GM12878 (cell line): ENCODE results near the gene RPS6KA2. TPM values are rescaled to one million over a fixed set of nuclear protein-coding genes. Genes with fewer than 3 reads are reported as not detected.
"Not testable (repeated sequence)": the region's sequence is repeated elsewhere in the genome, so short reads cannot be mapped to it uniquely, and the experiment has no call there.

Experiments used
- ATAC-seq: fragments of 200-7000 bp; cut with Tn5 transposase; 3 replicates; pipeline ENCODE4 v1.9.1; 2020; ENCODE audit warnings: mild to moderate bottlenecking, moderate library complexity
- BruUV-seq: library from RNA; stranded (reverse); fragments of 400-500 nt; replicated peaks from 2 replicates; lab custom pipeline; 2021; lab: Mats Ljungman, UMichigan
- CTCF ChIA-PET: fragments of 300-600 bp; sonication (Branson Sonifier 250); formaldehyde crosslinking; extraction: SDS; loops from one replicate; lab custom pipeline; 2021; ENCODE audit warnings: inconsistent platforms; lab: Yijun Ruan, JAX
- POLR2A ChIA-PET: fragments of 350-600 bp; formaldehyde crosslinking; extraction: SDS; loops from one replicate; lab custom pipeline; 2021; ENCODE audit warnings: inconsistent platforms; lab: Charles Lee
- RAD21 ChIA-PET: fragments of 300-600 bp; sonication (Branson Sonifier 250); formaldehyde crosslinking; loops from one replicate; lab custom pipeline; 2023; ENCODE audit warnings: antibody characterized with exemption; ENCODE audit not compliant: unreplicated experiment; lab: Charles Lee
- SMC1A ChIA-PET: fragments of 300-600 bp; sonication (Branson Sonifier 250); formaldehyde crosslinking; loops from one replicate; lab custom pipeline; 2023; ENCODE audit not compliant: unreplicated experiment, uncharacterized antibody; lab: Charles Lee
- DNase-seq: peaks from one replicate; pipeline ENCODE4 v3.0.0-alpha.2; 2011; ENCODE audit warnings: low read depth, low spot score
- FAIRE-seq: peaks from 3 replicates; lab custom pipeline; 2011; peaks lifted over from hg19 to GRCh38; lab: Jason Lieb, UNC
- H2AFZ ChIP-seq: 2 replicates; pipeline ENCODE4 v1.6.0; 2011; ENCODE audit warnings: low read depth, low read length, control low read depth; ENCODE audit not compliant: control insufficient read depth
- H3K27ac ChIP-seq: 2 replicates; pipeline ENCODE4 v1.5.1; 2011; ENCODE audit warnings: control low read depth; ENCODE audit not compliant: control insufficient read depth, insufficient read depth
- H3K27me3 ChIP-seq, 2 experiments: replicated peaks in 1 of 2; 2 replicates each; pipeline versions ENCODE4 v1.6.0 to v1.6.1; 2011; ENCODE audit warnings: low read length in 1 of 2; ENCODE audit not compliant: control insufficient read depth in 2 of 2, insufficient read depth in 2 of 2
- H3K36me3 ChIP-seq, 2 experiments: 2 replicates each; pipeline ENCODE4 v1.5.1; 2011; ENCODE audit warnings: low read length in 1 of 2; ENCODE audit not compliant: control insufficient read depth in 2 of 2, insufficient read depth in 2 of 2
- H3K4me1 ChIP-seq: 2 replicates; pipeline ENCODE4 v1.6.1; 2011; ENCODE audit warnings: mild to moderate bottlenecking, low read length, moderate library complexity, mixed read lengths; ENCODE audit not compliant: control insufficient read depth, insufficient read depth
- H3K4me2 ChIP-seq: 2 replicates; pipeline ENCODE4 v1.6.0; 2011; ENCODE audit warnings: control low read depth; ENCODE audit not compliant: control insufficient read depth, insufficient read depth
- H3K4me3 ChIP-seq: fragments of 200-600 bp; sonication (generic); 2 replicates; pipeline ENCODE4 v1.5.1; 2016
- H3K79me2 ChIP-seq: 2 replicates; pipeline ENCODE4 v1.6.0; 2011; ENCODE audit warnings: low read length; ENCODE audit not compliant: control insufficient read depth, insufficient read depth
- H3K9ac ChIP-seq: 2 replicates; pipeline ENCODE4 v1.8.0; 2011; ENCODE audit warnings: low read length, control low read depth, mixed read lengths; ENCODE audit not compliant: control insufficient read depth, insufficient read depth
- H3K9me3 ChIP-seq: replicated peaks from 3 replicates; pipeline ENCODE4 v1.5.1; 2011; ENCODE audit warnings: mild to moderate bottlenecking, low read length; ENCODE audit not compliant: control insufficient read depth, insufficient read depth
- H4K20me1 ChIP-seq: 2 replicates; pipeline ENCODE4 v1.6.0; 2011; ENCODE audit not compliant: control insufficient read depth, insufficient read depth
- ETV6 ChIP-seq, 2 experiments: fragments of 450-650 bp in 1 of 2; IDR thresholded peaks in 1 of 2; conservative IDR thresholded peaks in 1 of 2; 2 replicates each; pipeline ENCODE4 v1.6.1; 2014; ENCODE audit warnings: antibody characterized with exemption in 1 of 2, borderline replicate concordance in 1 of 2, low read depth in 1 of 2, mild to moderate bottlenecking in 1 of 2, moderate library complexity in 1 of 2
- EZH2 ChIP-seq: IDR thresholded peaks from 2 replicates; pipeline ENCODE4 v1.6.1; 2012; ENCODE audit warnings: low read depth, mild to moderate bottlenecking, control low read depth, inconsistent platforms, low read length, borderline replicate concordance; ENCODE audit not compliant: control insufficient read depth
- JUND ChIP-seq: IDR thresholded peaks from 2 replicates; pipeline ENCODE4 v1.6.1; 2012; ENCODE audit warnings: low read depth, mild to moderate bottlenecking, low read length, improper control_type of control experiment, moderate library complexity
- MEF2B ChIP-seq: fragments of 450-650 bp; IDR thresholded peaks from 2 replicates; pipeline ENCODE4 v1.6.1; 2018; ENCODE audit warnings: mild to moderate bottlenecking, moderate library complexity; ENCODE audit not compliant: partially characterized antibody, poor library complexity, severe bottlenecking
- MYC ChIP-seq: IDR thresholded peaks from 2 replicates; pipeline ENCODE4 v1.6.1; 2011; ENCODE audit warnings: mild to moderate bottlenecking, low read length, moderate library complexity, inconsistent platforms; ENCODE audit not compliant: insufficient read depth, insufficient replicate concordance, insufficient read length, severe bottlenecking
- NFYB ChIP-seq: IDR thresholded peaks from 2 replicates; pipeline ENCODE4 v1.6.1; 2011; ENCODE audit warnings: low read depth, mild to moderate bottlenecking, low read length, improper control_type of control experiment, moderate library complexity; ENCODE audit not compliant: insufficient read depth
- NKRF ChIP-seq: fragments of 450-650 bp; conservative IDR thresholded peaks from 2 replicates; pipeline ENCODE4 v1.6.1; 2017; ENCODE audit warnings: mild to moderate bottlenecking, moderate library complexity
- PML ChIP-seq: IDR thresholded peaks from 2 replicates; pipeline ENCODE4 v1.6.1; 2012; ENCODE audit warnings: low read length, inconsistent platforms
- ZNF217 ChIP-seq: fragments of 450-650 bp; IDR thresholded peaks from 2 replicates; pipeline ENCODE4 v1.6.1; 2017; ENCODE audit warnings: antibody characterized with exemption, mild to moderate bottlenecking
- WGBS: methylation state at CpG from one replicate; pipeline ENCODE4 v1.1.6; 2016; ENCODE audit warnings: low lambda C conversion rate; ENCODE audit not compliant: insufficient replicate concordance, insufficient coverage; ENCODE audit errors: missing lambda C conversion rate; 5-methylcytosine and 5-hydroxymethylcytosine counted together
- in situ Hi-C: fragments of 300-500 bp; cut with MboI; formaldehyde crosslinking; loops from 9 replicates; pipeline ENCODE4 v1.14.3; 2018; ENCODE audit warnings: mixed read lengths
- intact Hi-C: fragments of 100-400 bp; cut with micrococcal nuclease; formaldehyde crosslinking; loops from one replicate; pipeline ENCODE4 v1.14.2; 2022; ENCODE audit not compliant: unreplicated experiment
- polyA plus RNA-seq, 11 experiments: library from polyadenylated mRNA; depleted of rRNA in 4 of 11; unstranded in 6 of 11; stranded (reverse) in 5 of 11; fragments of >200 nt; fragmentation: Nextera tagmentation in 4 of 11; fragmentation: Illumina TruSeq in 1 of 11; extraction: Ambion mirVana in 4 of 11; extraction: Trizol in 1 of 11; gene quantifications; 1 replicate in 1 of 11; 2 replicates in 10 of 11; pipeline versions ENCODE4 v1.2.1 to v1.2.3, GENCODE V29; 2011 to 2016; ENCODE audit warnings: inconsistent platforms in 2 of 11, missing spikeins in 2 of 11, low read depth in 1 of 11
- total RNA-seq, 4 experiments: library from RNA; depleted of rRNA in 3 of 4; stranded (reverse); fragments of >200 nt in 3 of 4; fragmentation: Illumina TruSeq in 1 of 4; extraction: Trizol in 1 of 4; gene quantifications; 2 replicates each; pipeline versions ENCODE4 v1.2.1 to v1.2.3, GENCODE V29; 2013 to 2021

The RPS6KA2 gene
- total and polyA plus RNA-seq, 10 of the 15 experiments (the other 5 are each of a cell fraction or from before 2014, with no cell fraction given) = 0.02 to 1.0 (median 0.22) TPM; not detected in 1

- intact Hi-C loops, ATAC-seq, DNase-seq, POLR2A ChIA-PET, RAD21 ChIA-PET, H3K4me2 ChIP-seq, H3K9ac ChIP-seq, BruUV-seq, in situ Hi-C loops, H3K27ac ChIP-seq, H2AFZ ChIP-seq, SMC1A ChIA-PET, CTCF ChIA-PET, H3K9me3 ChIP-seq, H3K27me3 ChIP-seq, FAIRE-seq, H4K20me1 ChIP-seq, H3K36me3 ChIP-seq, H3K79me2 ChIP-seq, H3K4me3 ChIP-seq: not testable (repeated sequence)
- H3K4me1 ChIP-seq = peaks cover 16% of the 10 kb centered on the region
- WGBS = 94% methylated on average over 9 of the region's 9 CpGs
Observed at GRCh38 chr6:166539011-166539385, 88.1 kb downstream of the RPS6KA2 start.

- no peak for ATAC-seq
- RAD21 ChIA-PET = no interaction called here
Observed at GRCh38 chr6:166538297-166539010, 88.6 kb downstream of the RPS6KA2 start.

More at GRCh38 chr6:166538297-166539010, 88.6 kb downstream of the RPS6KA2 start:
- H3K4me1 ChIP-seq = peaks cover 16% of the 10 kb centered on the region
- H3K4me3 ChIP-seq = no peak overlapping the region
- 66% methylated on average over 17 of the region's 17 CpGs for WGBS
- BruUV-seq = no TSS peak
- H3K9me3 ChIP-seq = no peaks in the 10 kb centered on the region
- ChIA-PET CTCF (no interaction called here), SMC1A (no interaction called here), POLR2A (no interaction called here)
- no peak for FAIRE-seq
- H4K20me1 ChIP-seq = no peaks in the 10 kb centered on the region
- intact Hi-C loops = no loop called here
- no peaks in the 10 kb centered on the region for H3K79me2 ChIP-seq
- H3K4me2 ChIP-seq = no peak overlapping the region
- DNase-seq = no peak
- H3K27me3 ChIP-seq = no peaks in the 10 kb centered on the region
- no peak overlapping the region for H3K27ac ChIP-seq
- TF ChIP-seq JUND (no peak), NKRF (no peak), MEF2B (no peak), NFYB (no peak), PML (no peak), EZH2 (no peak), MYC (no peak), ZNF217 (no peak), ETV6 (conservative IDR thresholded peaks at IDR 0.05 in 1 of 2, IDR thresholded peaks at IDR 0.05 in 1 of 2; ENCODE audit: borderline replicate concordance in 1 of 2, low read depth in 1 of 2) (no peak)
- no peak overlapping the region for H2AFZ ChIP-seq
- H3K36me3 ChIP-seq = no peaks in the 10 kb centered on the region; a peak in 1 of 4 replicates
- no peak overlapping the region for H3K9ac ChIP-seq
- in situ Hi-C loops = no loop called here
